H1 (cell line): Measurements from ENCODE around the gene ENDOV. TPM values are rescaled to one million over a fixed set of nuclear protein-coding genes. Genes with fewer than 3 reads are reported as not detected.

Experiments
- CTCF ChIA-PET: fragments of 300-600 bp; sonication (Branson Sonifier 250); formaldehyde crosslinking; loops from one replicate; lab custom pipeline; 2021; ENCODE audit not compliant: partially characterized antibody; lab: Charles Lee
- POLR2A ChIA-PET: fragments of 300-600 bp; sonication (Branson Sonifier 250); formaldehyde crosslinking; loops from one replicate; lab custom pipeline; 2021; ENCODE audit warnings: inconsistent platforms; ENCODE audit not compliant: partially characterized antibody; lab: Charles Lee
- DNase-seq, 2 experiments: peaks; one replicate each; pipeline versions ENCODE4 v3.0.0 to v3.0.0-alpha.2; 2010 to 2022; ENCODE audit warnings: low spot score in 2 of 2, low read depth in 1 of 2, mixed read lengths in 1 of 2
- FAIRE-seq: peaks from 2 replicates; lab custom pipeline; 2011; peaks lifted over from hg19 to GRCh38; lab: Jason Lieb, UNC
- H2AFZ ChIP-seq: 2 replicates; pipeline ENCODE4 v1.8.1; 2012; ENCODE audit warnings: low read length, inconsistent platforms
- H2AK5ac ChIP-seq: 2 replicates; pipeline ENCODE4 v1.6.1; 2013; ENCODE audit warnings: low read depth, low read length
- H2BK120ac ChIP-seq: replicated peaks from 2 replicates; pipeline ENCODE3; 2013; ENCODE audit warnings: low read depth, low read length, inconsistent platforms
- H2BK12ac ChIP-seq: 2 replicates; pipeline ENCODE4 v1.6.1; 2013; ENCODE audit warnings: low read depth, low read length
- H2BK15ac ChIP-seq: 2 replicates; pipeline ENCODE4 v1.6.1; 2013; ENCODE audit warnings: low read length
- H2BK20ac ChIP-seq: 2 replicates; pipeline ENCODE4 v1.6.1; 2013; ENCODE audit warnings: low read length
- H2BK5ac ChIP-seq: 2 replicates; pipeline ENCODE4 v1.6.1; 2013; ENCODE audit warnings: low read depth, low read length
- H3K14ac ChIP-seq: 2 replicates; pipeline ENCODE4 v1.6.1; 2013; ENCODE audit warnings: inconsistent platforms; ENCODE audit not compliant: insufficient read length
- H3K18ac ChIP-seq: 2 replicates; pipeline ENCODE4 v1.6.1; 2013; ENCODE audit warnings: low read length; ENCODE audit errors: extremely low read depth
- H3K23ac ChIP-seq: 2 replicates; pipeline ENCODE4 v1.6.1; 2013; ENCODE audit warnings: inconsistent platforms; ENCODE audit not compliant: insufficient read length
- H3K23me2 ChIP-seq: 2 replicates; pipeline ENCODE4 v1.6.1; 2013; ENCODE audit warnings: low read depth, low read length
- H3K27ac ChIP-seq: 2 replicates; pipeline ENCODE4 v1.6.1; 2011; ENCODE audit warnings: low read depth, low read length, inconsistent platforms
- H3K27me3 ChIP-seq, 4 experiments: replicated peaks in 1 of 4; 1 replicate in 1 of 4; 2 replicates in 3 of 4; pipeline versions ENCODE4 v1.6.1 to v1.8.1; 2011 to 2013; ENCODE audit warnings: low read length in 3 of 4, mild to moderate bottlenecking in 3 of 4, inconsistent platforms in 2 of 4, mixed read lengths in 2 of 4, moderate library complexity in 1 of 4; ENCODE audit not compliant: control insufficient read depth in 3 of 4, insufficient read depth in 3 of 4; ENCODE audit errors: extremely low read depth in 1 of 4
- H3K36me3 ChIP-seq, 4 experiments: 2 replicates each; pipeline versions ENCODE4 v1.6.1 to v1.8.1; 2011 to 2013; ENCODE audit warnings: mild to moderate bottlenecking in 4 of 4, low read length in 3 of 4, moderate library complexity in 2 of 4, control low read depth in 1 of 4, inconsistent platforms in 1 of 4; ENCODE audit not compliant: insufficient read depth in 4 of 4, control insufficient read depth in 2 of 4
- H3K4ac ChIP-seq: replicated peaks from 2 replicates; pipeline ENCODE3; 2013; ENCODE audit warnings: low read length, low read depth, mixed read lengths, inconsistent platforms; ENCODE audit not compliant: insufficient read length
- H3K4me1 ChIP-seq, 4 experiments: replicated peaks in 1 of 4; 1 replicate in 1 of 4; 2 replicates in 3 of 4; pipeline versions ENCODE4 v1.6.1 to v1.8.1; 2011 to 2013; ENCODE audit warnings: low read length in 3 of 4, inconsistent platforms in 2 of 4, mixed read lengths in 1 of 4; ENCODE audit not compliant: insufficient read depth in 4 of 4, control insufficient read depth in 3 of 4
- H3K4me2 ChIP-seq, 2 experiments: 2 replicates each; pipeline versions ENCODE4 v1.6.1 to v1.8.1; 2011 to 2013; ENCODE audit warnings: low read depth in 2 of 2, low read length in 2 of 2, control low read depth in 1 of 2, inconsistent platforms in 1 of 2, mild to moderate bottlenecking in 1 of 2; ENCODE audit not compliant: insufficient read depth in 1 of 2
- H3K4me3 ChIP-seq, 4 experiments: fragments of 200-600, 300-600 bp in 1 of 4; sonication (generic), shearing (Covaris generic), sonication (Bioruptor Twin) in 1 of 4; 2 replicates each; pipeline versions ENCODE4 v1.5.1 to v1.8.1; 2011 to 2016; ENCODE audit warnings: low read length in 4 of 4, low read depth in 3 of 4, control low read depth in 2 of 4, inconsistent platforms in 2 of 4, mild to moderate bottlenecking in 2 of 4, mixed read lengths in 1 of 4, moderate library complexity in 1 of 4; ENCODE audit not compliant: insufficient read depth in 2 of 4; ENCODE audit errors: extremely low read depth in 1 of 4
- H3K56ac ChIP-seq: replicated peaks from 2 replicates; pipeline ENCODE3; 2013; ENCODE audit warnings: low read depth, mild to moderate bottlenecking, mixed read lengths, low read length, inconsistent platforms; ENCODE audit not compliant: insufficient read length
- H3K79me1 ChIP-seq: 2 replicates; pipeline ENCODE4 v1.6.1; 2013; ENCODE audit warnings: low read depth, low read length, control low read depth
- H3K79me2 ChIP-seq, 2 experiments: 2 replicates each; pipeline versions ENCODE4 v1.6.1 to v1.8.1; 2012 to 2013; ENCODE audit warnings: low read length in 2 of 2, mild to moderate bottlenecking in 2 of 2, inconsistent platforms in 1 of 2; ENCODE audit not compliant: insufficient read depth in 2 of 2, control insufficient read depth in 1 of 2
- H3K9ac ChIP-seq, 4 experiments: replicated peaks in 1 of 4; 1 replicate in 1 of 4; 2 replicates in 3 of 4; pipeline versions ENCODE4 v1.6.1 to v1.8.1; 2011 to 2013; ENCODE audit warnings: low read depth in 3 of 4, low read length in 3 of 4, control low read depth in 2 of 4, mild to moderate bottlenecking in 2 of 4, moderate library complexity in 2 of 4, inconsistent platforms in 1 of 4; ENCODE audit errors: extremely low read depth in 1 of 4
- H3K9me3 ChIP-seq, 2 experiments: 2 replicates each; pipeline versions ENCODE4 v1.6.1 to v1.8.1; 2012 to 2013; ENCODE audit warnings: mild to moderate bottlenecking in 2 of 2, moderate library complexity in 2 of 2, control low read depth in 1 of 2, inconsistent platforms in 1 of 2, low read depth in 1 of 2, low read length in 1 of 2, mixed read lengths in 1 of 2; ENCODE audit not compliant: insufficient read depth in 2 of 2
- H4K20me1 ChIP-seq, 2 experiments: replicated peaks in 1 of 2; 2 replicates each; pipeline versions ENCODE3 to v1.8.1; 2011 to 2013; ENCODE audit warnings: inconsistent platforms in 2 of 2, low read length in 2 of 2, mild to moderate bottlenecking in 1 of 2; ENCODE audit not compliant: insufficient read depth in 2 of 2, control insufficient read depth in 1 of 2
- H4K5ac ChIP-seq: 2 replicates; pipeline ENCODE4 v1.6.1; 2013; ENCODE audit warnings: low read length, low read depth, mixed read lengths, inconsistent platforms; ENCODE audit not compliant: insufficient read length
- H4K8ac ChIP-seq: 2 replicates; pipeline ENCODE4 v1.8.0; 2013; ENCODE audit warnings: mild to moderate bottlenecking, moderate library complexity, low read length, inconsistent platforms; ENCODE audit not compliant: insufficient read depth; ENCODE audit errors: extremely low read depth
- H4K91ac ChIP-seq: replicated peaks from 2 replicates; pipeline ENCODE3; 2013; ENCODE audit warnings: low read length, mixed read lengths, inconsistent platforms; ENCODE audit not compliant: insufficient read length
- BRCA1 ChIP-seq: IDR thresholded peaks from 2 replicates; pipeline ENCODE4 v1.6.1; 2012; ENCODE audit warnings: low read depth, low read length, improper control_type of control experiment
- CBX5 ChIP-seq: fragments of 300-800, 300-1000 bp; sonication (generic); IDR thresholded peaks from 2 replicates; pipeline ENCODE4 v1.7.1; 2016; ENCODE audit warnings: antibody characterized with exemption, low read length, low read depth
- CBX8 ChIP-seq: fragments of 300-800, 300-1000 bp; sonication (generic); IDR thresholded peaks from 2 replicates; pipeline ENCODE4 v1.7.1; 2016; ENCODE audit warnings: low read depth, low read length, borderline replicate concordance
- HDAC6 ChIP-seq: IDR thresholded peaks from one replicate; pipeline ENCODE4 v1.7.1; 2012; ENCODE audit warnings: low read depth, mild to moderate bottlenecking, inconsistent platforms, low read length, moderate library complexity
- PHF8 ChIP-seq: fragments of 200-600 bp; sonication (generic); conservative IDR thresholded peaks from 2 replicates; pipeline ENCODE4 v1.7.1; 2012; ENCODE audit warnings: low read depth, mild to moderate bottlenecking, inconsistent platforms, low read length, moderate library complexity
- POLR2AphosphoS5 ChIP-seq: IDR thresholded peaks from 2 replicates; pipeline ENCODE4 v1.6.1; 2011; ENCODE audit warnings: low read depth, low read length
- SIRT6 ChIP-seq: IDR thresholded peaks from one replicate; pipeline ENCODE4 v1.7.1; 2012; ENCODE audit warnings: low read length, inconsistent platforms
- TBP ChIP-seq: IDR thresholded peaks from 2 replicates; pipeline ENCODE4 v1.6.1; 2011; ENCODE audit warnings: low read depth, low read length, improper control_type of control experiment
- WGBS, 2 experiments: shearing (Covaris generic) in 1 of 2; methylation state at CpG; one replicate each; pipeline versions ENCODE4 v1.1.6 to v1.1.7; 2013 to 2015; ENCODE audit warnings: low lambda C conversion rate in 2 of 2, mixed read lengths in 2 of 2, inconsistent platforms in 1 of 2, low coverage in 1 of 2, missing lambda C conversion rate in 1 of 2; ENCODE audit not compliant: insufficient replicate concordance in 2 of 2, insufficient coverage in 1 of 2, insufficient read length in 1 of 2; ENCODE audit errors: extremely low coverage in 1 of 2, missing lambda C conversion rate in 1 of 2; 5-methylcytosine and 5-hydroxymethylcytosine counted together
- polyA plus RNA-seq, 7 experiments: library from polyadenylated mRNA; depleted of rRNA in 3 of 7; stranded (reverse) in 5 of 7; unstranded in 2 of 7; fragments of >200 nt in 5 of 7; fragments of 200-250 nt in 2 of 7; gene quantifications; 1 replicate in 5 of 7; 2 replicates in 1 of 7; 4 replicates in 1 of 7; pipeline versions ENCODE4 v1.2.1 to v1.2.3, GENCODE V29; 2011 to 2013; ENCODE audit warnings: missing spikeins in 2 of 7, mixed read lengths in 2 of 7
- total RNA-seq: library from RNA; stranded (reverse); fragmentation: NEBNext Ultra II Directional; extraction: Animal tissue kit (Norgen Biotek cat#: 25700); gene quantifications from 2 replicates; pipeline ENCODE4 v1.2.1, GENCODE V29; 2021

Gene ENDOV
- total and polyA plus RNA-seq, 2 of the 8 experiments (the other 6 are each of a cell fraction or from before 2014, with no cell fraction given) = 10.6 to 13.3 TPM

GRCh38 chr17:80422276-80422675, 7.3 kb downstream of the ENDOV start:
- H3K23me2 ChIP-seq = no peaks in the 10 kb centered on the region
- H3K4ac ChIP-seq = no peak overlapping the region
- CTCF ChIA-PET = interaction anchor here (0.7 to 0.8 kb wide), 2 partner anchors 51 to 59 kb away, joined by 3 read pairs; no protein-coding TSS in a partner anchor
- H3K79me2 ChIP-seq = no peaks in the 10 kb centered on the region
- H3K56ac ChIP-seq = no peak overlapping the region
- TF ChIP-seq CBX5 (no peak), SIRT6 (no peak), HDAC6 (no peak), CBX8 (no peak), BRCA1 (no peak), PHF8 (no peak), POLR2AphosphoS5 (no peak), TBP (no peak)
- H3K23ac ChIP-seq = no peak overlapping the region
- no peak overlapping the region for H4K8ac ChIP-seq
- H3K9ac ChIP-seq = no peak overlapping the region
- H3K4me3 ChIP-seq = no peak overlapping the region
- H3K14ac ChIP-seq = no peak overlapping the region
- H3K79me1 ChIP-seq = no peaks in the 10 kb centered on the region; the same call in 1 of the 2 replicates
- no peak overlapping the region for H2BK15ac ChIP-seq
- H3K27ac ChIP-seq = no peak overlapping the region
- H2BK20ac ChIP-seq = no peak overlapping the region
- H3K9me3 ChIP-seq = no peaks in the 10 kb centered on the region
- H2AFZ ChIP-seq = no peak overlapping the region
- no peak overlapping the region for H2BK5ac ChIP-seq
- H4K20me1 ChIP-seq = peaks cover 7 to 13% of the 10 kb centered on the region in 2 experiments
- no peak for FAIRE-seq
- no peak overlapping the region for H4K91ac ChIP-seq
- no peaks in the 10 kb centered on the region; a peak in 1 of 7 replicates for H3K27me3 ChIP-seq
- no peak overlapping the region for H2BK120ac ChIP-seq
- POLR2A ChIA-PET = no interaction called here
- DNase-seq = peak in 1 of 2 experiments; percentile 45
- H3K36me3 ChIP-seq = peaks cover 0 to 3% (median 0%) of the 10 kb centered on the region in 4 experiments; a peak in 1 of 8 replicates
- H3K4me1 ChIP-seq = peaks cover 0 to 2% (median under 1%) of the 10 kb centered on the region in 4 experiments; a peak in 2 of 7 replicates
- no peak overlapping the region for H4K5ac ChIP-seq
- H2AK5ac ChIP-seq = no peak overlapping the region
- H3K18ac ChIP-seq = no peak overlapping the region
- WGBS, 2 experiments = 94% methylated on average over 10 of the region's 18 CpGs; no CpG with 5 or more reads in 1 of the 2 experiments
- H2BK12ac ChIP-seq = no peak overlapping the region
- no peak overlapping the region for H3K4me2 ChIP-seq
